ENCODE measurements around the gene TRIM75.
"Not testable (repeated sequence)": the region's sequence is repeated elsewhere in the genome, so short reads cannot be mapped to it uniquely, and the experiment has no call there.

Gene TRIM75

DNA sequence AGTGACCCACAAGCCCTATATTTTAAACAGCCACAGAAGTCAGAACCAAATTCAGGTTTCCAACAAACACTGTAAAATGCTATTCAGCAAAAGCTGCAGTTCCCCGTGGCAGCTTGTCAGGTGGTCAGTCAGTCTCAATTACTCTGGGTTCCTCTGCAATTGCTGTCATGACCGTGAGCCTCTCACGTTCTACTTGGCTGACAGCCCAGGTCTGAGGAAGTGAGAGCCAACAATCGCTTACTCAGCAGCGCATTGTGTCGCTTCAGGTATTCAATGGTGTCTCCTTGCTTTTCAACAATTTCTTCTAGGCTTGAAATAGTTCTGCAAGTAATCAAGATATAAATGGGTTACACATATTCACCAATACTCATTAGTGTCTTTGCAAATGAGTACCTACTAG lies 25.8 kb downstream of the TRIM75 start:
- no peaks in the 10 kb centered on the region for H4K20me1 ChIP-seq (ENCODE audit: insufficient read depth, low read length)
- DNase-seq = no peak
- H3K27ac ChIP-seq (ENCODE audit: low read length) = no peak overlapping the region
- no peaks in the 10 kb centered on the region for H3K27me3 ChIP-seq (ENCODE audit: insufficient read depth, low read length, poor library complexity)
- no peaks in the 10 kb centered on the region for H3K36me3 ChIP-seq (ENCODE audit: insufficient read depth, low read length)
- no peak overlapping the region for H3K9ac ChIP-seq (ENCODE audit: low read depth, low read length)
- no peak overlapping the region for H3K4me2 ChIP-seq (ENCODE audit: insufficient read depth, low read length)
- ATAC-seq (ENCODE audit: insufficient read depth, low read depth) = no peak
- H3K79me2 ChIP-seq (ENCODE audit: insufficient read depth, low read length) = no peaks in the 10 kb centered on the region
- H3K9me3 ChIP-seq (ENCODE audit: insufficient read depth, low read length, severe bottlenecking) = no peaks in the 10 kb centered on the region
- H3K4me3 ChIP-seq (ENCODE audit: low read depth in 1 of 2, low read length in 2 of 2) = no peak overlapping the region
- TF ChIP-seq, protein P1, sequence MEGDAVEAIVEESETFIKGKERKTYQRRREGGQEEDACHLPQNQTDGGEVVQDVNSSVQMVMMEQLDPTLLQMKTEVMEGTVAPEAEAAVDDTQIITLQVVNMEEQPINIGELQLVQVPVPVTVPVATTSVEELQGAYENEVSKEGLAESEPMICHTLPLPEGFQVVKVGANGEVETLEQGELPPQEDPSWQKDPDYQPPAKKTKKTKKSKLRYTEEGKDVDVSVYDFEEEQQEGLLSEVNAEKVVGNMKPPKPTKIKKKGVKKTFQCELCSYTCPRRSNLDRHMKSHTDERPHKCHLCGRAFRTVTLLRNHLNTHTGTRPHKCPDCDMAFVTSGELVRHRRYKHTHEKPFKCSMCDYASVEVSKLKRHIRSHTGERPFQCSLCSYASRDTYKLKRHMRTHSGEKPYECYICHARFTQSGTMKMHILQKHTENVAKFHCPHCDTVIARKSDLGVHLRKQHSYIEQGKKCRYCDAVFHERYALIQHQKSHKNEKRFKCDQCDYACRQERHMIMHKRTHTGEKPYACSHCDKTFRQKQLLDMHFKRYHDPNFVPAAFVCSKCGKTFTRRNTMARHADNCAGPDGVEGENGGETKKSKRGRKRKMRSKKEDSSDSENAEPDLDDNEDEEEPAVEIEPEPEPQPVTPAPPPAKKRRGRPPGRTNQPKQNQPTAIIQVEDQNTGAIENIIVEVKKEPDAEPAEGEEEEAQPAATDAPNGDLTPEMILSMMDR (IDR thresholded peaks at IDR 0.05; ENCODE audit: borderline replicate concordance, extremely low read depth, low read length, poor library complexity, severe bottlenecking) = no peak
- TF ChIP-seq EZH2 (IDR thresholded peaks at IDR 0.05; ENCODE audit: borderline replicate concordance, low read depth, low read length, severe bottlenecking) = no peak
- H2AFZ ChIP-seq (ENCODE audit: low read depth, low read length) = no peak overlapping the region
- no peaks in the 10 kb centered on the region for H3K4me1 ChIP-seq (ENCODE audit: insufficient read depth, low read length)

GRCh38 chr4:165084787-165085186 lies 31.1 kb downstream of the TRIM75 start:
- not testable (repeated sequence) for H3K4me3 ChIP-seq (ENCODE audit: low read depth in 1 of 2, low read length in 2 of 2); H2AFZ ChIP-seq (ENCODE audit: low read depth, low read length); H3K79me2 ChIP-seq (ENCODE audit: insufficient read depth, low read length); ATAC-seq (ENCODE audit: insufficient read depth, low read depth); H3K27me3 ChIP-seq (ENCODE audit: insufficient read depth, low read length, poor library complexity); H3K9ac ChIP-seq (ENCODE audit: low read depth, low read length); H4K20me1 ChIP-seq (ENCODE audit: insufficient read depth, low read length); H3K9me3 ChIP-seq (ENCODE audit: insufficient read depth, low read length, severe bottlenecking); H3K27ac ChIP-seq (ENCODE audit: low read length); DNase-seq; H3K36me3 ChIP-seq (ENCODE audit: insufficient read depth, low read length); H3K4me2 ChIP-seq (ENCODE audit: insufficient read depth, low read length); H3K4me1 ChIP-seq (ENCODE audit: insufficient read depth, low read length)

- ATAC-seq (ENCODE audit: insufficient read depth, low read depth) (no peak), DNase-seq (no peak)
- Histone ChIP-seq H3K79me2 (ENCODE audit: insufficient read depth, low read length) (no peaks in the 10 kb centered on the region), H3K36me3 (ENCODE audit: insufficient read depth, low read length) (no peaks in the 10 kb centered on the region), H3K4me3 (ENCODE audit: low read depth in 1 of 2, low read length in 2 of 2) (no peak overlapping the region), H4K20me1 (ENCODE audit: insufficient read depth, low read length) (no peaks in the 10 kb centered on the region), H3K9me3 (ENCODE audit: insufficient read depth, low read length, severe bottlenecking) (no peaks in the 10 kb centered on the region), H3K4me2 (ENCODE audit: insufficient read depth, low read length) (no peak overlapping the region), H2AFZ (ENCODE audit: low read depth, low read length) (no peak overlapping the region), H3K4me1 (ENCODE audit: insufficient read depth, low read length) (no peaks in the 10 kb centered on the region), H3K27me3 (ENCODE audit: insufficient read depth, low read length, poor library complexity) (no peaks in the 10 kb centered on the region), H3K27ac (ENCODE audit: low read length) (no peak overlapping the region), H3K9ac (ENCODE audit: low read depth, low read length) (no peak overlapping the region)
- no peak for TF ChIP-seq EZH2 (IDR thresholded peaks at IDR 0.05; ENCODE audit: borderline replicate concordance, low read depth, low read length, severe bottlenecking)
- TF ChIP-seq, protein P1 (IDR thresholded peaks at IDR 0.05; ENCODE audit: borderline replicate concordance, extremely low read depth, low read length, poor library complexity, severe bottlenecking) = no peak
Observed at GRCh38 chr4:165085946-165086345, 32.3 kb downstream of the TRIM75 start.

DNA sequence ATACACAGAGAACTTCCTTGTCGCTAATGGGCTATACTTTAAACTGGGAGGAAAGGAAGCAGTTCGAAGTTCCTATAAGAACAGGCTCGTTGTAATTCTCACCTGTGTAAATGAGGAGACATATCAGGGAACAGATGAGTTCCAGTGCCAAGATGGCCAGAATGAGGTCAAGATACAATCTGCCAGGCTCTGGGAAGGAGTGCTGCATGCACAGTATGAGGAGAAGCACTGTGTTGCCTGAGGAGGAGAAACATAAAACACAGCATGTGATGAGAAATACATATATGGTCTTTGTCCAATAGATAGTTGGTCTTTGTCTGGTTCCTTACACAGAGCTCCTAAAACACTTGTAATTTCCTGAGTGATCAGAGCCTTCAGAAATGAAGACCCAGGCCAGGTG lies 34.7 kb downstream of the TRIM75 start:
- DNase-seq = no peak
- Histone ChIP-seq H3K79me2 (ENCODE audit: insufficient read depth, low read length) (no peaks in the 10 kb centered on the region), H3K27me3 (ENCODE audit: insufficient read depth, low read length, poor library complexity) (no peaks in the 10 kb centered on the region), H4K20me1 (ENCODE audit: insufficient read depth, low read length) (no peaks in the 10 kb centered on the region), H3K4me3 (ENCODE audit: low read depth in 1 of 2, low read length in 2 of 2) (no peak overlapping the region), H3K4me2 (ENCODE audit: insufficient read depth, low read length) (no peak overlapping the region), H2AFZ (ENCODE audit: low read depth, low read length) (no peak overlapping the region), H3K9me3 (ENCODE audit: insufficient read depth, low read length, severe bottlenecking) (no peaks in the 10 kb centered on the region), H3K9ac (ENCODE audit: low read depth, low read length) (no peak overlapping the region), H3K36me3 (ENCODE audit: insufficient read depth, low read length) (no peaks in the 10 kb centered on the region), H3K4me1 (ENCODE audit: insufficient read depth, low read length) (no peaks in the 10 kb centered on the region), H3K27ac (ENCODE audit: low read length) (no peak overlapping the region)
- TF ChIP-seq EZH2 (IDR thresholded peaks at IDR 0.05; ENCODE audit: borderline replicate concordance, low read depth, low read length, severe bottlenecking) = no peak
- TF ChIP-seq, protein P1 (IDR thresholded peaks at IDR 0.05; ENCODE audit: borderline replicate concordance, extremely low read depth, low read length, poor library complexity, severe bottlenecking) = no peak
- no peak for ATAC-seq (ENCODE audit: insufficient read depth, low read depth)

DNA sequence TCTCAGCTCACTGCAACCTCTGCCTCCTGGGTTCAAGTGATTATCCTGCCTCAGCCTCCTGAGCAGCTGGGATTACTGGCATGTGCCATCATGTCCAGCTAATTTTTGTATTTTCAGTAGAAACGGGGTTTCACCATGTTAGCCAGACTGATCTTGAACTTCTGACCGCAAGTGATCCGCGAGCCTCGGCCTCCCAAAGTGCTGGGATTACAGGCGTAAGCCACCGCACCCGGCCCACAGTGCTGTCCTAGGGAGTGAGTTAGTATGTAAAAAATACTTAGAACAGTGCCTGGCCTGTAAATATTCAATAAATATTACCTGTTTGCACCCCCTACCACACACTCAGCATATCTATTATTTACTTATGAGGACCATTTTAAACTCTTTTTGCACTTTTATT lies 38.5 kb downstream of the TRIM75 start:
- H2AFZ ChIP-seq (ENCODE audit: low read depth, low read length); H3K79me2 ChIP-seq (ENCODE audit: insufficient read depth, low read length); H3K27ac ChIP-seq (ENCODE audit: low read length); H3K36me3 ChIP-seq (ENCODE audit: insufficient read depth, low read length); H3K9ac ChIP-seq (ENCODE audit: low read depth, low read length); H3K9me3 ChIP-seq (ENCODE audit: insufficient read depth, low read length, severe bottlenecking); ATAC-seq (ENCODE audit: insufficient read depth, low read depth); H3K4me1 ChIP-seq (ENCODE audit: insufficient read depth, low read length); H4K20me1 ChIP-seq (ENCODE audit: insufficient read depth, low read length); H3K27me3 ChIP-seq (ENCODE audit: insufficient read depth, low read length, poor library complexity); DNase-seq; H3K4me3 ChIP-seq (ENCODE audit: low read depth in 1 of 2, low read length in 2 of 2); H3K4me2 ChIP-seq (ENCODE audit: insufficient read depth, low read length): not testable (repeated sequence)

Measured in DND-41 (cell line).